Measurements from ENCODE around the gene IRX4. TPM values are rescaled to one million over a fixed set of nuclear protein-coding genes. Genes with fewer than 3 reads are reported as not detected.

The IRX4 gene
- total and polyA plus RNA-seq, 9 of the 15 experiments (the other 6 are each of a cell fraction or from before 2014, with no cell fraction given): not detected

- no TSS peak for BruUV-seq (replicated peaks)
- Histone ChIP-seq H2AFZ (ENCODE audit: low read depth, low read length) (no peak overlapping the region), H3K36me3 (ENCODE audit: control insufficient read depth, insufficient read depth, low read length) (no peaks in the 10 kb centered on the region), H3K4me3 (no peak overlapping the region), H3K4me1 (replicated peaks in 1 of 2; ENCODE audit: control insufficient read depth in 2 of 2, insufficient read depth in 2 of 2, low read length in 2 of 2) (no peaks in the 10 kb centered on the region; a peak in 1 of 5 replicates), H3K27ac (ENCODE audit: extremely low read depth, low read depth, low read length) (no peak overlapping the region), H3K27me3 (ENCODE audit: control insufficient read depth in 2 of 2, insufficient read depth in 2 of 2, low read length in 2 of 2) (peaks cover 51 to 85% of the 10 kb centered on the region in 2 experiments), H3K79me2 (ENCODE audit: control insufficient read depth, insufficient read depth, low read length) (no peaks in the 10 kb centered on the region), H4K20me1 (replicated peaks; ENCODE audit: control insufficient read depth, insufficient read depth, low read length) (0 out of 2 replicates have a peak, but pooled peaks cover 6% of the 10 kb centered on the region), H3K4me2 (ENCODE audit: insufficient read depth, low read length) (no peak overlapping the region), H3K9ac (ENCODE audit: insufficient read depth in 1 of 2, low read depth in 2 of 2, low read length in 2 of 2) (no peak overlapping the region), H3K9me3 (replicated peaks; ENCODE audit: control insufficient read depth, insufficient read depth, low read depth, low read length) (no peaks in the 10 kb centered on the region), H3K9me1 (ENCODE audit: control insufficient read depth, insufficient read depth, low read length) (no peaks in the 10 kb centered on the region)
- DNase-seq (ENCODE audit: extremely low read depth in 1 of 4, low spot score in 3 of 4) (no peak), FAIRE-seq (no peak), ATAC-seq (peak; percentile 58; the same call in 2 of the 3 replicates)
- CTCF ChIA-PET (ENCODE audit: low intra/inter-chr PET ratio): no interaction called here
- intact Hi-C loops (cut with micrococcal nuclease) (no loop called here), in situ Hi-C loops (cut with MboI) (no loop called here)
- 2% methylated on average over 6 of the region's 6 CpGs for WGBS (ENCODE audit: insufficient coverage, low coverage, missing lambda C conversion rate)
- TF ChIP-seq STAG1 (CRISPR knock-in tag; IDR thresholded peaks at IDR 0.05; ENCODE audit: borderline replicate concordance) (no peak), MAFK (IDR thresholded peaks at IDR 0.05; ENCODE audit: low read length) (no peak), CREB1 (IDR thresholded peaks at IDR 0.05) (no peak), CREB1 (CRISPR knock-in tag; IDR thresholded peaks at IDR 0.05) (no peak), ZNF384 (IDR thresholded peaks at IDR 0.05; ENCODE audit: low read depth, low read length) (no peak), FOXP1 (CRISPR knock-in tag; IDR thresholded peaks at IDR 0.05) (no peak), KAT7 (CRISPR knock-in tag; IDR thresholded peaks at IDR 0.05; ENCODE audit: borderline replicate concordance) (no peak), MEF2A (IDR thresholded peaks at IDR 0.05; ENCODE audit: control insufficient read depth, low read depth, low read length) (no peak)
- POLR2A ChIA-PET: interaction anchor here (0.5 kb wide), 1 partner anchor 550 kb away, joined by 3 read pairs; no protein-coding TSS in a partner anchor
Observed at GRCh38 chr5:1919750-1920149, 37.0 kb upstream of the IRX4 start.

Measured in K562 (cell line).